ENCODE data around the gene TLL2.

GRCh38 chr10:96344178-96344577 lies 169.5 kb downstream of the TLL2 start:
- TF ChIP-seq CTCF (conservative IDR thresholded peaks at IDR 0.05; ENCODE audit: low read depth, low read length) (no peak), EZH2 (IDR thresholded peaks at IDR 0.05; ENCODE audit: low read length, unreplicated experiment) (no peak), EZH2phosphoT487 (IDR thresholded peaks at IDR 0.05; ENCODE audit: borderline replicate concordance, low read length) (no peak)
